DOHH2 (cell line): ENCODE data around the gene TOGARAM2.

Experiments
- H3F3A ChIP-seq: fragments of 200-600 bp; sonication (generic), shearing (Covaris generic); 2 replicates; pipeline ENCODE4 v1.6.0; 2016; ENCODE audit warnings: antibody characterized with exemption, mild to moderate bottlenecking; ENCODE audit not compliant: control insufficient read depth, insufficient read depth
- H3K27ac ChIP-seq: fragments of 200-600 bp; sonication (generic); 2 replicates; pipeline ENCODE4 v1.5.1; 2014; ENCODE audit warnings: low read depth, mild to moderate bottlenecking, low read length, moderate library complexity
- H3K27me3 ChIP-seq: fragments of 200-600 bp; sonication (generic); 2 replicates; pipeline ENCODE4 v1.6.1; 2014; ENCODE audit warnings: mild to moderate bottlenecking, low read length, mixed read lengths; ENCODE audit not compliant: control insufficient read depth
- H3K36me3 ChIP-seq: fragments of 200-600 bp; sonication (generic); 2 replicates; pipeline ENCODE4 v1.6.1; 2014; ENCODE audit warnings: mild to moderate bottlenecking, low read length, moderate library complexity, mixed read lengths; ENCODE audit not compliant: control insufficient read depth
- H3K4me1 ChIP-seq: fragments of 200-600 bp; sonication (generic); 2 replicates; pipeline ENCODE4 v1.6.1; 2014; ENCODE audit warnings: mild to moderate bottlenecking, low read length, mixed read lengths; ENCODE audit not compliant: control insufficient read depth
- H3K4me2 ChIP-seq: fragments of 200-600 bp; sonication (generic); 2 replicates; pipeline ENCODE4 v1.6.0; 2014; ENCODE audit warnings: mild to moderate bottlenecking, low read length, moderate library complexity
- H3K4me3 ChIP-seq: fragments of 200-600 bp; sonication (generic); 2 replicates; pipeline ENCODE4 v1.5.1; 2014; ENCODE audit warnings: mild to moderate bottlenecking, low read length, mixed read lengths
- H3K79me2 ChIP-seq: fragments of 200-600 bp; sonication (generic); 2 replicates; pipeline ENCODE4 v1.6.1; 2014; ENCODE audit warnings: mild to moderate bottlenecking, low read length, mixed read lengths; ENCODE audit not compliant: control insufficient read depth
- H3K9me2 ChIP-seq: fragments of 200-600 bp; sonication (generic); replicated peaks from 2 replicates; pipeline ENCODE4 v1.6.1; 2014; ENCODE audit warnings: mild to moderate bottlenecking, low read length, mixed read lengths; ENCODE audit not compliant: control insufficient read depth
- H3K9me3 ChIP-seq: fragments of 200-600 bp; sonication (generic); 2 replicates; pipeline ENCODE4 v1.6.1; 2014; ENCODE audit warnings: antibody characterized with exemption, low read length, mixed read lengths; ENCODE audit not compliant: control insufficient read depth, insufficient read depth
- H4K20me1 ChIP-seq: fragments of 200-600 bp; sonication (generic); 2 replicates; pipeline ENCODE4 v1.6.0; 2014; ENCODE audit warnings: low read depth, mild to moderate bottlenecking, antibody characterized with exemption, low read length, moderate library complexity; ENCODE audit not compliant: control insufficient read depth, insufficient read depth
- EZH2phosphoT487 ChIP-seq: fragments of 200-600 bp; sonication (generic); IDR thresholded peaks from 2 replicates; pipeline ENCODE4 v1.6.1; 2017; ENCODE audit warnings: borderline replicate concordance, mild to moderate bottlenecking, antibody characterized with exemption, low read length, moderate library complexity, mixed read lengths
- TF ChIP-seq, protein P1 (sequence below): fragments of 200-600 bp; sonication (generic); IDR thresholded peaks from one replicate; pipeline ENCODE4 v1.5.1; 2014; ENCODE audit warnings: antibody characterized with exemption, mild to moderate bottlenecking, low read depth, low read length; ENCODE audit not compliant: poor library complexity, severe bottlenecking

The TOGARAM2 gene

DNA sequence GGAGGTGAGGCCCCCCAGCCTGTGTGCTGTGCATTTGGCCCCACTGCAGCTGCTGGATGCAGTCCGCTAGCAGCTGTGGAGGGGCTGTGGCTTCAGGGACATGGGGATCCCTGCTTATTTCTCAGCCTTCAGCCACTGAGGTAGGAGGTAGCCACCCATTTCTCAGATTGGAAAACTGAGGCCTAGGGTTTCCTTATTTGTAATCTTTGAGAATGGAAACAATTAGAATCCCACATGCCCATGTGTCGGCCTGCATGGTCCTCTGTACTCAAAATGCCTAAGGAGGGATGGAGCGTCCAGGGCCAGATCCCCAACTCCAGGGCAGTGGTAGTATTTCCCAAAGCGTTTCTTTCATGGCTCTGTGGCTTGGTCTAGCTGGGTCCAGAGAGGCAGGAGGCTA is 42.1 kb downstream of the TOGARAM2 start:
- Histone ChIP-seq H3K9me3 (no peaks in the 10 kb centered on the region), H3K9me2 (no peaks in the 10 kb centered on the region)
- TF ChIP-seq, protein P1, sequence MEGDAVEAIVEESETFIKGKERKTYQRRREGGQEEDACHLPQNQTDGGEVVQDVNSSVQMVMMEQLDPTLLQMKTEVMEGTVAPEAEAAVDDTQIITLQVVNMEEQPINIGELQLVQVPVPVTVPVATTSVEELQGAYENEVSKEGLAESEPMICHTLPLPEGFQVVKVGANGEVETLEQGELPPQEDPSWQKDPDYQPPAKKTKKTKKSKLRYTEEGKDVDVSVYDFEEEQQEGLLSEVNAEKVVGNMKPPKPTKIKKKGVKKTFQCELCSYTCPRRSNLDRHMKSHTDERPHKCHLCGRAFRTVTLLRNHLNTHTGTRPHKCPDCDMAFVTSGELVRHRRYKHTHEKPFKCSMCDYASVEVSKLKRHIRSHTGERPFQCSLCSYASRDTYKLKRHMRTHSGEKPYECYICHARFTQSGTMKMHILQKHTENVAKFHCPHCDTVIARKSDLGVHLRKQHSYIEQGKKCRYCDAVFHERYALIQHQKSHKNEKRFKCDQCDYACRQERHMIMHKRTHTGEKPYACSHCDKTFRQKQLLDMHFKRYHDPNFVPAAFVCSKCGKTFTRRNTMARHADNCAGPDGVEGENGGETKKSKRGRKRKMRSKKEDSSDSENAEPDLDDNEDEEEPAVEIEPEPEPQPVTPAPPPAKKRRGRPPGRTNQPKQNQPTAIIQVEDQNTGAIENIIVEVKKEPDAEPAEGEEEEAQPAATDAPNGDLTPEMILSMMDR: no peak
- no peak for TF ChIP-seq EZH2phosphoT487

DNA sequence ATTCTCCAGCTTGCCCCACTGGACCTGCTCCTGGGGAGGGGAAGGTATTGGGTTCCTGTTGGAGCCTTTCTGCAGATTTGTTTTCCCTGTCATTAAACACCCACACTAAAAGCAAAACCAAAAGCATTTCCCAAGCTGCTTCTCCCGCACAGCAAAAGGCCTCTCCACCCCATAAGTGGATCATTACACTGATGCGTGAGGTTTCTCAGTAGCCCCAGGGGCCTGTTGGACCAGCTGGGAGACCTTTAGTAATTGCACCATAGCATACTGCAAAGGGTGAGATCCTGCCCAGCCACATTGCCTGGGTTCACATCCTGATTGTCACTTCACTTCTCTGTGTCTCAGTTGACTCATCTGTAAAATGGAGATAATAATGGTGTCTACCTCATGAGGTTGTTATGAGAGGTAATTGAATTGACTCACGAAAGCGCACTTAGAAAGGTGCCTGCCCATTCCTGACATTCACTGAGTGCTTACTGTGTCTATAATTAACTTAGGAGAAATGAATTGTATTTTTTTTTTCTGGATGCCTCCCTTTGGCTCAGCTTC is 43.9 kb downstream of the TOGARAM2 start:
- H3K27ac ChIP-seq: no peak overlapping the region
- no peak overlapping the region for H3K4me2 ChIP-seq
- H3K36me3 ChIP-seq: no peaks in the 10 kb centered on the region
- H4K20me1 ChIP-seq: no peaks in the 10 kb centered on the region
- H3K9me2 ChIP-seq: no peaks in the 10 kb centered on the region
- H3K79me2 ChIP-seq: no peaks in the 10 kb centered on the region
- no peaks in the 10 kb centered on the region for H3F3A ChIP-seq
- H3K27me3 ChIP-seq: no peaks in the 10 kb centered on the region
- TF ChIP-seq, protein P1: no peak
- TF ChIP-seq EZH2phosphoT487: no peak
- no peaks in the 10 kb centered on the region for H3K4me1 ChIP-seq
- no peaks in the 10 kb centered on the region for H3K9me3 ChIP-seq
- H3K4me3 ChIP-seq: no peak overlapping the region

More for the DNA sequence above, 42.1 kb downstream of the TOGARAM2 start:
- Histone ChIP-seq H3F3A (no peaks in the 10 kb centered on the region), H3K27ac (no peak overlapping the region), H3K79me2 (no peaks in the 10 kb centered on the region), H3K4me1 (no peaks in the 10 kb centered on the region), H3K4me2 (no peak overlapping the region), H3K27me3 (no peaks in the 10 kb centered on the region), H3K36me3 (no peaks in the 10 kb centered on the region), H4K20me1 (no peaks in the 10 kb centered on the region), H3K4me3 (no peak overlapping the region)

DNA sequence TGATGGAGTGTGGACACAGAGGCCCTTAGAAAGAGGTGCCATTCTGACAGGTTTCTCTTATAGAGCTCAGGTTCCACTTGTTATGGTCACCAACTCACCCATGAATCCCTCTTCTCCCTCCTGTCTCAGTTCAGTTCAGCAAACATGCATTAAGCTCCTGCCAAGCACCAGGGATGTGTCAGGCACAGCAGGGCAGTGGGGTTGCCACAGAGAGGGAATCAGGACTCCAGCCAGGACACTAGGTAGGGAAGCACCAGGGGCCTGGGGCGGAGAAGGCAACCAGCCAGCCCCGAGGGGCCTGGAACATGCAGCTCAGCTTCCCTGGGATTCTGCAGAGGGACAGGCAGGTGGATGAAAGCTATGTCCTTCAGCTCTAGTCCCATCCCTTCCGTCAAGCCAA is 44.6 kb downstream of the TOGARAM2 start:
- no peak for TF ChIP-seq EZH2phosphoT487
- TF ChIP-seq, protein P1: no peak
- no peak overlapping the region for H3K4me3 ChIP-seq
- no peaks in the 10 kb centered on the region for H3K4me1 ChIP-seq
- no peak overlapping the region for H3K27ac ChIP-seq
- no peak overlapping the region for H3K4me2 ChIP-seq
- H3K36me3 ChIP-seq: no peaks in the 10 kb centered on the region
- H3K79me2 ChIP-seq: no peaks in the 10 kb centered on the region
- no peaks in the 10 kb centered on the region for H3F3A ChIP-seq
- H3K9me2 ChIP-seq: no peaks in the 10 kb centered on the region
- H3K27me3 ChIP-seq: no peaks in the 10 kb centered on the region
- H4K20me1 ChIP-seq: no peaks in the 10 kb centered on the region
- H3K9me3 ChIP-seq: no peaks in the 10 kb centered on the region
